ENCODE data around the gene FLT4. TPM values are rescaled to one million over a fixed set of nuclear protein-coding genes. Genes with fewer than 3 reads are reported as not detected.

FLT4 gene
- total and polyA plus RNA-seq, 2 of the 13 experiments (the other 11 are each of a cell fraction or from before 2014, with no cell fraction given), result not detected

DNA sequence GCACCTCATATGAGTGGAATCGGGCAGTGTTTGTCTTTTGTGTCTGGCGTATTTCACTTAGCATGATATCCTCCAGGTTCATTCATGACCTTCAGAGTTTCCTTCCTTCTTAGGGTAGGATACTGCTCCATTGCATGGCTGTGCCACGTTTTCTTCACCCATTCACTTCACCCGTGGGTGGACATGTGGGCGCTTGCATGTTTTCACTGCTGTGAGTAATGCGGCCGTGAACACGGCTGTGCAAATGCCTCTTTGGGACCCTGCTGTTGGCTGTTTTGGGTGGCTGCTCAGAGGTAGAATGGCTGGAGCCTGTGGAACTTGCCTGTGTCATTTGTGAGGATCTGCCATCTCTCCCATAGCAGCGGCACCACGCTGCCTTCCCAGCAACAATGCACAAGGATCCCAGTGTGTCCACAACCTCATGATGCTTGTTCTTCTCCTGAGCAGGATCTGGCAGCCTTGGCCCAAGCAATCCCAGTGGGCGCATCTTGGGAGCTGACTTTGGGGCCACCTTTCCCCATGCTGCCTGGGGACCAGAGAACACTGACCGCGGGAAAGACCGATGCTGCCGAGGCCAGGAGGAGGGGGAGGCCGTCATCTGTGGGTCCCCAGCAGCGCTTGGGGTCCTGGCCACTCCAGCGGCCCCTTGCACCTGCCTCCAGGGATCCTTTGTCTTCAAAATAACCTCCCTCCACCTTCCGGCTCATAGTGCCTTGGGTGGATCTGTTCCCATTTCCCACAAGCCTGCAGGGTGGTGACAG is 55.8 kb downstream of the FLT4 start:
- no peaks in the 10 kb centered on the region for H3K9me3 ChIP-seq (ENCODE audit: low read length)
- in situ Hi-C loops (cut with HindIII; ENCODE audit: extremely low pct_ligation_motif_present, low pct_unique_long_range_greater_than_20kb), result no loop called here
- ATAC-seq, result no peak
- peaks cover 24% of the 10 kb centered on the region for H3K4me1 ChIP-seq (ENCODE audit: insufficient read depth, low read length)
- intact Hi-C loops (cut with micrococcal nuclease; ENCODE audit: unreplicated experiment), result no loop called here
- H3K9ac ChIP-seq (ENCODE audit: insufficient read depth, low read depth, low read length), result no peak overlapping the region
- no peak for TF ChIP-seq ZBTB3 (CRISPR knock-in tag; IDR thresholded peaks at IDR 0.05; ENCODE audit: borderline replicate concordance, low read depth)
- TF ChIP-seq MAFK (conservative IDR thresholded peaks at IDR 0.05 in 1 of 2, IDR thresholded peaks at IDR 0.05 in 1 of 2; ENCODE audit: low read length in 2 of 2), result no peak
- no peak for TF ChIP-seq ZNF124 (CRISPR knock-in tag; IDR thresholded peaks at IDR 0.05)
- TF ChIP-seq ZNF629 (CRISPR knock-in tag; conservative IDR thresholded peaks at IDR 0.05), result no peak
- no peak for TF ChIP-seq TAF1 (CRISPR knock-in tag; IDR thresholded peaks at IDR 0.05)
- no peak for TF ChIP-seq POGZ (CRISPR knock-in tag; IDR thresholded peaks at IDR 0.05)
- TF ChIP-seq ZNF224 (CRISPR knock-in tag; IDR thresholded peaks at IDR 0.05), result no peak
- TF ChIP-seq FOXM1 (CRISPR knock-in tag; IDR thresholded peaks at IDR 0.05), result no peak
- H3K79me2 ChIP-seq (ENCODE audit: insufficient read depth, low read length), result no peaks in the 10 kb centered on the region
- WGBS (ENCODE audit: low lambda C conversion rate), result 45% methylated on average over 11 of the region's 19 CpGs
- H2AFZ ChIP-seq (ENCODE audit: low read length), result no peak overlapping the region
- FAIRE-seq, result no peak
- no TSS peak for BruUV-seq (replicated peaks)
- H3K4me2 ChIP-seq (ENCODE audit: low read depth, low read length), result no peak overlapping the region
- CTCF ChIA-PET (ENCODE audit: low intra/inter-chr PET ratio, low total read pairs), result no interaction called here
- no peak overlapping the region for H3K4me3 ChIP-seq (replicated peaks in 1 of 3; ENCODE audit: insufficient read depth in 1 of 3, low read depth in 2 of 3, low read length in 3 of 3)
- DNase-seq (ENCODE audit: low spot score), result no peak
- H3K36me3 ChIP-seq (replicated peaks in 1 of 2; ENCODE audit: control insufficient read depth in 1 of 2, insufficient read depth in 2 of 2, low read length in 2 of 2), result no peaks in the 10 kb centered on the region
- peaks cover 24 to 72% of the 10 kb centered on the region in 2 experiments for H3K27me3 ChIP-seq (ENCODE audit: control insufficient read depth in 1 of 2, insufficient read depth in 2 of 2, low read length in 2 of 2)
- no peak overlapping the region for H3K27ac ChIP-seq (ENCODE audit: extremely low read length, insufficient read depth, low read length)
- POLR2A ChIA-PET, result no interaction called here
- H4K20me1 ChIP-seq (ENCODE audit: insufficient read depth, low read length), result no peaks in the 10 kb centered on the region

DNA sequence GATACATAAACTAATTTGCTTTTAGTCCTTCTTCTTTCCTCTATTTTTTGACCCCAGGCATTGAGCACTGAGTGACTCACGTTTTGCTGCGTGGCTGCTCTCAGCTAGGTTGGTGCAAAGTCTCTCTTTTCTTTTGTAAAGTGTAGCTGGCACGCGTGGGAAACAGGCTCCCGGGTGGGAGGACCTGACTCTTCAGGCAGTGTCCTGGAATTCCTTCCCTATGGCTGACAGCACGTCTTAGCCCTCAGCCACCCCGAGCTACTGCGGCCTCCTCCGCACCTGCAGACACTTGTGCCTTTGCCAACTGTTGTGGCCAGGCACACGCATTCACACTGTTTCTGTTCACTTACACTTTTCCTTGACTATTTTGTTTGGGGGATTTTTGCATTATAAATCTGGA is 57.2 kb downstream of the FLT4 start:
- Histone ChIP-seq H3K4me1 (ENCODE audit: insufficient read depth, low read length) (peaks cover 24% of the 10 kb centered on the region), H3K27me3 (ENCODE audit: control insufficient read depth in 1 of 2, insufficient read depth in 2 of 2, low read length in 2 of 2) (peaks cover 26 to 74% of the 10 kb centered on the region in 2 experiments), H3K4me3 (replicated peaks in 1 of 3; ENCODE audit: insufficient read depth in 1 of 3, low read depth in 2 of 3, low read length in 3 of 3) (no peak overlapping the region), H3K9ac (ENCODE audit: insufficient read depth, low read depth, low read length) (no peak overlapping the region), H4K20me1 (ENCODE audit: insufficient read depth, low read length) (no peaks in the 10 kb centered on the region), H2AFZ (ENCODE audit: low read length) (no peak overlapping the region), H3K9me3 (ENCODE audit: low read length) (no peaks in the 10 kb centered on the region), H3K27ac (ENCODE audit: extremely low read length, insufficient read depth, low read length) (no peak overlapping the region), H3K36me3 (replicated peaks in 1 of 2; ENCODE audit: control insufficient read depth in 1 of 2, insufficient read depth in 2 of 2, low read length in 2 of 2) (no peaks in the 10 kb centered on the region), H3K4me2 (ENCODE audit: low read depth, low read length) (no peak overlapping the region; the same call in 1 of the 2 replicates), H3K79me2 (ENCODE audit: insufficient read depth, low read length) (no peaks in the 10 kb centered on the region)
- no TSS peak for BruUV-seq (replicated peaks)
- intact Hi-C loops (cut with micrococcal nuclease; ENCODE audit: unreplicated experiment), result no loop called here
- POLR2A ChIA-PET, result no interaction called here
- WGBS (ENCODE audit: low lambda C conversion rate), result 31% methylated on average over 10 of the region's 10 CpGs
- no peak for DNase-seq (ENCODE audit: low spot score)
- CTCF ChIA-PET (ENCODE audit: low intra/inter-chr PET ratio, low total read pairs), result no interaction called here
- in situ Hi-C loops (cut with HindIII; ENCODE audit: extremely low pct_ligation_motif_present, low pct_unique_long_range_greater_than_20kb), result no loop called here
- FAIRE-seq, result no peak
- no peak for ATAC-seq
- TF ChIP-seq PTBP1 (IDR thresholded peaks at IDR 0.05; ENCODE audit: low read depth, low read length, poor library complexity, severe bottlenecking), result no peak
- TF ChIP-seq, protein P1, sequence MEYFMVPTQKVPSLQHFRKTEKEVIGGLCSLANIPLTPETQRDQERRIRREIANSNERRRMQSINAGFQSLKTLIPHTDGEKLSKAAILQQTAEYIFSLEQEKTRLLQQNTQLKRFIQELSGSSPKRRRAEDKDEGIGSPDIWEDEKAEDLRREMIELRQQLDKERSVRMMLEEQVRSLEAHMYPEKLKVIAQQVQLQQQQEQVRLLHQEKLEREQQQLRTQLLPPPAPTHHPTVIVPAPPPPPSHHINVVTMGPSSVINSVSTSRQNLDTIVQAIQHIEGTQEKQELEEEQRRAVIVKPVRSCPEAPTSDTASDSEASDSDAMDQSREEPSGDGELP (IDR thresholded peaks at IDR 0.05; ENCODE audit: borderline replicate concordance, low read depth), result no peak
- no peak for TF ChIP-seq GATA4 (IDR thresholded peaks at IDR 0.05; ENCODE audit: borderline replicate concordance, low read depth)
- no peak for TF ChIP-seq SRY (CRISPR knock-in tag; IDR thresholded peaks at IDR 0.05)
- no peak for TF ChIP-seq KDM2A (CRISPR knock-in tag; IDR thresholded peaks at IDR 0.05; ENCODE audit: borderline replicate concordance, low read depth)
- TF ChIP-seq REXO4 (CRISPR knock-in tag; IDR thresholded peaks at IDR 0.05; ENCODE audit: borderline replicate concordance), result no peak
- no peak for TF ChIP-seq MBD4 (IDR thresholded peaks at IDR 0.05; ENCODE audit: borderline replicate concordance, low read length)
- no peak for TF ChIP-seq ZFP36L2 (CRISPR knock-in tag; IDR thresholded peaks at IDR 0.05)
- TF ChIP-seq ZNF30 (CRISPR knock-in tag; IDR thresholded peaks at IDR 0.05), result no peak
- no peak for TF ChIP-seq ZNF552 (CRISPR knock-in tag; IDR thresholded peaks at IDR 0.05; ENCODE audit: borderline replicate concordance)
- TF ChIP-seq CBX1 (IDR thresholded peaks at IDR 0.05; ENCODE audit: low read depth), result no peak
- no peak for TF ChIP-seq ZFAT (CRISPR knock-in tag; conservative IDR thresholded peaks at IDR 0.05)
- TF ChIP-seq DNMT1 (CRISPR knock-in tag; IDR thresholded peaks at IDR 0.05), result no peak
